ENCODE data around the gene EPB41L1.

EPB41L1 gene

GRCh38 chr20:36266189-36266588 is 111.6 kb downstream of the EPB41L1 start:
- DNase-seq = no peak

- DNase-seq = no peak
Observed at GRCh38 chr20:36267605-36268381, 113.3 kb downstream of the EPB41L1 start.

GRCh38 chr20:36268440-36269342 is 114.2 kb downstream of the EPB41L1 start:
- no peak for DNase-seq

GRCh38 chr20:36269507-36269906 is 115.0 kb downstream of the EPB41L1 start:
- no peak for DNase-seq

- DNase-seq = no peak
Observed at GRCh38 chr20:36270744-36271638, 116.5 kb downstream of the EPB41L1 start.

- no peak for DNase-seq
Observed at GRCh38 chr20:36271639-36272546, 117.4 kb downstream of the EPB41L1 start.

- no peak for DNase-seq
Observed at GRCh38 chr20:36272547-36273220, 118.1 kb downstream of the EPB41L1 start.

- no peak for DNase-seq
Observed at GRCh38 chr20:36273414-36274180, 119.1 kb downstream of the EPB41L1 start.

- no peak for DNase-seq
Observed at GRCh38 chr20:36274181-36274841, 119.8 kb downstream of the EPB41L1 start.

- DNase-seq = no peak
Observed at GRCh38 chr20:36275011-36275410, 120.5 kb downstream of the EPB41L1 start.

- no peak for DNase-seq
Observed at GRCh38 chr20:36275441-36276189, 121.1 kb downstream of the EPB41L1 start.

- no peak for DNase-seq
Observed at GRCh38 chr20:36277546-36277945, 123.0 kb downstream of the EPB41L1 start.

GRCh38 chr20:36279362-36279761 is 124.8 kb downstream of the EPB41L1 start:
- no peak for DNase-seq

- DNase-seq = no peak
Observed at GRCh38 chr20:36279776-36280175, 125.2 kb downstream of the EPB41L1 start.

- no peak for DNase-seq
Observed at GRCh38 chr20:36281785-36282380, 127.3 kb downstream of the EPB41L1 start.
